Measurements from ENCODE around the gene LINC00237. TPM values are rescaled to one million over a fixed set of nuclear protein-coding genes. Genes with fewer than 3 reads are reported as not detected.

The LINC00237 gene
- total and polyA plus RNA-seq, 7 experiments from 2014 or later, result not detected

DNA sequence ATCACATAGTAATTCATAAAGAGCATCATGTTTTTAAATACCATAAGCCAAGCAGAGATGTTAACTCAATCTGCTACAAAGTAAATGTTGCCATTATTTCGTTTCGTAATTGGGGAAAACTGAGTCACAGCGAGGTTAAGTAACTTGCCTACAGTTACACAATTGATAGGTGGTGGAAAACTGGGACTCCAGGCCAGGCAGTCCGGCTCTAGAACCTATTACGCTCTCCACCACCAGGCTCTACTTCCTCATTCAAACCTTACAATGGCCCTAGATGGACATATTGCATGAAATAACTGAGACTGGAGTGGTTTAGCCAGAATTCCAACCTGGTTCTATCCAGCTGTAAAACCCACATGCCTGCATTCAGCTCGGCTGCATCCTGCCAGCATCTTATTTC, 58.2 kb downstream of the LINC00237 start:
- Histone ChIP-seq H3K36me3 (ENCODE audit: control insufficient read depth in 2 of 3, insufficient read depth in 3 of 3, low read length in 3 of 3) (no peaks in the 10 kb centered on the region), H3K27me3 (ENCODE audit: control insufficient read depth in 2 of 2, insufficient read depth in 2 of 2, low read length in 2 of 2) (no peaks in the 10 kb centered on the region), H3K9me3 (ENCODE audit: control insufficient read depth in 2 of 3, low read length in 3 of 3) (no peaks in the 10 kb centered on the region), H3K4me1 (ENCODE audit: control insufficient read depth in 2 of 2, insufficient read depth in 2 of 2, low read length in 2 of 2) (no peaks in the 10 kb centered on the region), H3K4me3 (ENCODE audit: low read length) (no peak overlapping the region), H3K27ac (ENCODE audit: low read depth, low read length) (no peak overlapping the region)
- peaks cover 11 to 56% (median 27%) of the 10 kb centered on the region in 5 donors for H3K27me3 Mint-ChIP-seq
- ChIA-PET CTCF (interaction anchor here (0.9 to 1.3 kb wide), 3 partner anchors 21 to 455 kb away, joined by 3 read pairs; no protein-coding TSS in a partner anchor), POLR2A (no interaction called here)
- DNase-seq, result no peak
- no peaks in the 10 kb centered on the region for H3K36me3 Mint-ChIP-seq
- intact Hi-C loops (cut with micrococcal nuclease), result no loop called here
- H3K27ac Mint-ChIP-seq, result no peak overlapping the region
- H3K9me3 Mint-ChIP-seq, result peaks cover 0 to 1% (median 0%) of the 10 kb centered on the region in 11 donors
- ATAC-seq, result no peak
- no peak overlapping the region for H3K4me3 Mint-ChIP-seq
- H3K4me1 Mint-ChIP-seq, result no peaks in the 10 kb centered on the region

DNA sequence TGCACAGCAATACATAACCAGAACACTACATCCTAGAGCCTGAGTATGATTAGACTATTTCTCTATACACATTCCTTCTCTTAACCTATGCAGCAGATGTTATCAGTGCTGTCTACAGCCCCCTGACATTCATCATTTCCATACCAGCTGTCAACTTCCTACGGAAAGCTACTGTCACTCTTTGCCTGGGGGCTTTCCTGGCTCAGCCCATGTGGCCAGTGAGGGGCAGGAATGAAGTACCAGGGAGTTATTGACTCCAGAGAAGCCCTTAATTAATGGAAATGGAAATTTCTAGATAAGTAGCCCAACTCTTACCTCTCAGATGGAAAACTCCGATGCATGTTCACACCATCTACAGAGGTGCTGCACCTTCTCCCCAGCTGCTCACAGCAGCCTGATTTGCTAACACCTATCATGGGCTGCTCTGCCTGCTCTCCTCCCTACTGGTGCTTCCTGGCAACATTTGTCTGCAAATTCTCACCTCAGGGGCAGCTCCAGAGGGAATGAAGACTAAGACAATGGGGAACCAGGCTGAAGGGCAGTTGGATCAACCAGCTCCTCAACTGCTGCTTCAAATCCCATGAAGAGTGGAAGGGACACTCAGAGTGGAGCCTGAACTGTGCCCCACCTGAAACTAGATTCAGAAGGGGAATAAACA, 59.6 kb downstream of the LINC00237 start:
- ATAC-seq (no peak), DNase-seq (no peak)
- Mint-ChIP-seq H3K4me3 (no peak overlapping the region), H3K36me3 (no peaks in the 10 kb centered on the region), H3K27ac (no peak overlapping the region), H3K27me3 (peaks cover 6 to 46% (median 24%) of the 10 kb centered on the region in 5 donors), H3K9me3 (peaks cover 0 to 2% (median 0%) of the 10 kb centered on the region in 11 donors), H3K4me1 (no peaks in the 10 kb centered on the region)
- ChIA-PET POLR2A (no interaction called here), CTCF (no interaction called here)
- H3K27me3 ChIP-seq (ENCODE audit: control insufficient read depth in 2 of 2, insufficient read depth in 2 of 2, low read length in 2 of 2), result no peaks in the 10 kb centered on the region
- H3K4me1 ChIP-seq (ENCODE audit: control insufficient read depth in 2 of 2, insufficient read depth in 2 of 2, low read length in 2 of 2), result no peaks in the 10 kb centered on the region
- H3K4me3 ChIP-seq (ENCODE audit: low read length), result no peak overlapping the region
- no peak overlapping the region for H3K27ac ChIP-seq (ENCODE audit: low read depth, low read length)
- no peaks in the 10 kb centered on the region for H3K9me3 ChIP-seq (ENCODE audit: control insufficient read depth in 2 of 3, low read length in 3 of 3)
- no peaks in the 10 kb centered on the region for H3K36me3 ChIP-seq (ENCODE audit: control insufficient read depth in 2 of 3, insufficient read depth in 3 of 3, low read length in 3 of 3)
- intact Hi-C loops (cut with micrococcal nuclease), result no loop called here

Other genes starting within 250 kb of the LINC00237 start
- gene KIZ, start 19.7 kb upstream of the LINC00237 start, total RNA-seq, result 10 to 100 TPM; 15.6 to 47.4 (median 32.5) TPM
- gene KIZ, start 19.7 kb upstream of the LINC00237 start, polyA plus RNA-seq, result 10 to 100 TPM; 20.1 to 49.6 TPM
- 10 to 100 TPM; 51.7 to 71.0 (median 56.5) TPM for gene XRN2, start 197.0 kb upstream of the LINC00237 start, total RNA-seq
- 10 to 100 TPM; 70.9 to 83.2 TPM for gene XRN2, start 197.0 kb upstream of the LINC00237 start, polyA plus RNA-seq

Measured in naive thymus-derived CD4-positive, alpha-beta T cell (primary cell).